ENCODE data around the gene PRICKLE4. TPM values are rescaled to one million over a fixed set of nuclear protein-coding genes. Genes with fewer than 3 reads are reported as not detected.

Gene PRICKLE4
- total and polyA plus RNA-seq, 2 of the 4 experiments (the other 2 are of a cell fraction), result 0.72 TPM; not detected in 1

GRCh38 chr6:41779788-41780550, 613 bp upstream of the PRICKLE4 start, which contains the start of gene FRS3:
Gene FRS3 (minus strand): TSS chr6:41779900. CDS start chr6:41776987, 2,913 bp downstream.
- H3K4me3 ChIP-seq (ENCODE audit: insufficient read depth, low read depth, low read length), result peak within 1 kb of the TSS; percentile 54
- peak within 1 kb of the TSS; percentile 38 for H3K27ac ChIP-seq (ENCODE audit: insufficient read depth, low read length)
- no peaks in the 10 kb centered on the region for H3K27me3 ChIP-seq (ENCODE audit: control insufficient read depth, insufficient read depth, low read length)
- peak within 1 kb of the TSS; percentile 79 for H3K23ac ChIP-seq (ENCODE audit: low read depth, low read length)
- in situ Hi-C loops (cut with MboI; ENCODE audit: low sequenced_read_pairs) (loop anchor here (5.0 to 10.0 kb wide), 2 partner anchors 155 to 267 kb away; no protein-coding TSS in a partner anchor), intact Hi-C loops (cut with micrococcal nuclease) (loop anchor here (1.0 to 10.0 kb wide), 5 partner anchors 83 to 435 kb away; partner anchors contain the start of gene MRPS10), dilution Hi-C loops (cut with HindIII; ENCODE audit: low sequenced_read_pairs, unreplicated experiment) (no loop called here)
- BruUV-seq (replicated peaks), result no TSS peak
- H4K91ac ChIP-seq (ENCODE audit: insufficient read depth, low read depth, low read length), result peak within 1 kb of the TSS; percentile 44
- H3K56ac ChIP-seq (ENCODE audit: extremely low read depth, insufficient read depth, low read length), result no peak within 1 kb of the TSS
- ChIA-PET POLR2A (ENCODE audit: unreplicated experiment) (no interaction called here), CTCF (no interaction called here)
- WGBS, 2 experiments (ENCODE audit: extremely low coverage in 2 of 2, insufficient read length in 1 of 2), result 0% methylated on average over 25 of the region's 73 CpGs; no CpG with 5 or more reads in 1 of the 2 experiments
- H4K20me1 ChIP-seq (ENCODE audit: insufficient read depth, low read length), result no peaks in the 10 kb centered on the region
- H2BK5ac ChIP-seq (ENCODE audit: low read depth, low read length, poor library complexity, severe bottlenecking), result peak within 1 kb of the TSS; percentile 6
- peak within 1 kb of the TSS; percentile 93 for H2AFZ ChIP-seq (replicated peaks; ENCODE audit: low read length, poor library complexity)
- peak; percentile 95 for ATAC-seq (ENCODE audit: low read depth)
- peaks cover 10 to 24% of the 10 kb centered on the region in 2 experiments for H3K79me1 ChIP-seq (ENCODE audit: low read depth in 1 of 2, low read length in 2 of 2)
- peak within 1 kb of the TSS; percentile 48 for H2AK9ac ChIP-seq (replicated peaks; ENCODE audit: low read depth, low read length, poor library complexity)
- H3K4ac ChIP-seq (ENCODE audit: low read depth, low read length), result peak within 1 kb of the TSS; percentile 58
- peak within 1 kb of the TSS; percentile 77 for H3K14ac ChIP-seq (replicated peaks; ENCODE audit: low read depth, low read length)
- no peak within 1 kb of the TSS for H3K18ac ChIP-seq (ENCODE audit: low read depth, low read length)
- TF ChIP-seq, protein P1, sequence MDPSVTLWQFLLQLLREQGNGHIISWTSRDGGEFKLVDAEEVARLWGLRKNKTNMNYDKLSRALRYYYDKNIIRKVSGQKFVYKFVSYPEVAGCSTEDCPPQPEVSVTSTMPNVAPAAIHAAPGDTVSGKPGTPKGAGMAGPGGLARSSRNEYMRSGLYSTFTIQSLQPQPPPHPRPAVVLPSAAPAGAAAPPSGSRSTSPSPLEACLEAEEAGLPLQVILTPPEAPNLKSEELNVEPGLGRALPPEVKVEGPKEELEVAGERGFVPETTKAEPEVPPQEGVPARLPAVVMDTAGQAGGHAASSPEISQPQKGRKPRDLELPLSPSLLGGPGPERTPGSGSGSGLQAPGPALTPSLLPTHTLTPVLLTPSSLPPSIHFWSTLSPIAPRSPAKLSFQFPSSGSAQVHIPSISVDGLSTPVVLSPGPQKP (IDR thresholded peaks at IDR 0.05; ENCODE audit: borderline replicate concordance, low read depth, low read length), result no peak
- TF ChIP-seq CHD1 (IDR thresholded peaks at IDR 0.05; ENCODE audit: low read depth, low read length), result no peak
- TF ChIP-seq MXI1 (IDR thresholded peaks at IDR 0.05; ENCODE audit: borderline replicate concordance, low read depth, low read length), result peak; percentile 42; the same call in 1 of the 2 replicates
- no peak for TF ChIP-seq BHLHE40 (IDR thresholded peaks at IDR 0.05; ENCODE audit: low read depth, low read length)
- TF ChIP-seq RAD21 (IDR thresholded peaks at IDR 0.05; ENCODE audit: low read length), result peak; percentile 94
- TF ChIP-seq SMC3 (IDR thresholded peaks at IDR 0.05; ENCODE audit: low read depth, low read length), result peak; percentile 87
- no peak for TF ChIP-seq NFE2L2 (IDR thresholded peaks at IDR 0.05; ENCODE audit: low read depth, low read length)
- peak; percentile 91; the same call in 1 of the 2 replicates for TF ChIP-seq MAZ (IDR thresholded peaks at IDR 0.05; ENCODE audit: borderline replicate concordance, low read depth, low read length)
- TF ChIP-seq CTCF (conservative IDR thresholded peaks at IDR 0.05; ENCODE audit: low read depth, low read length), result peak; percentile 97
- no peak for TF ChIP-seq POLR2A (IDR thresholded peaks at IDR 0.05; ENCODE audit: low read depth, low read length)
- TF ChIP-seq FOS (IDR thresholded peaks at IDR 0.05; ENCODE audit: low read depth, low read length), result no peak
- H3K4me2 ChIP-seq (ENCODE audit: low read depth, low read length), result peak within 1 kb of the TSS; percentile 96
- DNase-seq, result peak; percentile 92
- no peaks in the 10 kb centered on the region; the same call in 1 of the 2 replicates for H3K9me1 ChIP-seq (ENCODE audit: insufficient read depth, low read length)
- H3K36me3 ChIP-seq (ENCODE audit: control insufficient read depth, insufficient read depth, low read length), result peaks cover 9% of the 10 kb centered on the region; the same call in 1 of the 2 replicates
- H2AK5ac ChIP-seq (ENCODE audit: low read depth, low read length), result 0 out of 2 replicates have a peak within 1 kb of the TSS, but pooled peaks have one; percentile 29
- peak within 1 kb of the TSS; percentile 40 to 66; a peak in 2 of 4 replicates for H4K8ac ChIP-seq (ENCODE audit: low read depth in 2 of 2, low read length in 2 of 2)
- peaks cover 9% of the 10 kb centered on the region for H3K4me1 ChIP-seq (ENCODE audit: control insufficient read depth, insufficient read depth, low read length)
- H2BK20ac ChIP-seq (ENCODE audit: low read depth, low read length), result no peak within 1 kb of the TSS
- H3K9ac ChIP-seq (ENCODE audit: low read depth, low read length), result peak within 1 kb of the TSS; percentile 80
- H3K9me3 ChIP-seq (ENCODE audit: control insufficient read depth, insufficient read depth, low read length), result no peaks in the 10 kb centered on the region
- H2BK15ac ChIP-seq (ENCODE audit: low read depth, low read length), result 0 out of 3 replicates have a peak within 1 kb of the TSS, but pooled peaks have one; percentile 0
- 0 out of 2 replicates have a peak within 1 kb of the TSS, but pooled peaks have one; percentile 22 for H2BK120ac ChIP-seq (ENCODE audit: low read depth, low read length)
- peak within 1 kb of the TSS; percentile 60 for H4K5ac ChIP-seq (ENCODE audit: low read depth, low read length)
